ENCODE data around the gene EXOC7.

The EXOC7 gene

GRCh38 chr17:76036497-76037261, 66.9 kb downstream of the EXOC7 start:
- no peak for DNase-seq

GRCh38 chr17:76034428-76035350, 68.9 kb downstream of the EXOC7 start:
- no peak for DNase-seq

GRCh38 chr17:76033139-76033538, 70.4 kb downstream of the EXOC7 start:
- no peak for DNase-seq

- DNase-seq = no peak
Observed at GRCh38 chr17:76032780-76033108, 70.8 kb downstream of the EXOC7 start.

GRCh38 chr17:76032073-76032779, 71.4 kb downstream of the EXOC7 start:
- no peak for DNase-seq

Measured in activated CD4-positive, alpha-beta T cell treated with anti-CD3 and anti-CD28 coated beads for 48 hours (primary cell).